Psoas muscle (tissue), 8 donors: ENCODE measurements around the gene TMC6. TPM values are rescaled to one million over a fixed set of nuclear protein-coding genes. Genes with fewer than 3 reads are reported as not detected.

ENCODE experiments used
- ATAC-seq, 4 donors: fragments of 200-7000 bp; cut with Tn5 transposase; one replicate each; pipeline ENCODE4 v1.9.1; 2020; ENCODE audit warnings: moderate library complexity in 3 of 4, mild to moderate bottlenecking in 2 of 4
- DNase-seq, 2 donors: peaks; one replicate each; pipeline ENCODE4 v3.0.0-alpha.2; 2020
- H3K27ac ChIP-seq: fragments of 200-600 bp; one replicate; pipeline ENCODE4 v1.8.0; 2022
- H3K27me3 ChIP-seq, 3 donors: fragments of 200-600 bp in 1 of 3; one replicate each; pipeline versions ENCODE4 v1.6.1 to v1.8.0; 2013 to 2022; ENCODE audit warnings: low read length in 2 of 3, mild to moderate bottlenecking in 2 of 3, moderate library complexity in 1 of 3; ENCODE audit not compliant: insufficient read depth in 3 of 3
- H3K36me3 ChIP-seq, 2 donors: fragments of 200-600 bp in 1 of 2; one replicate each; pipeline versions ENCODE4 v1.6.1 to v1.8.0; 2013 to 2022; ENCODE audit warnings: low read depth in 1 of 2, mild to moderate bottlenecking in 1 of 2, moderate library complexity in 1 of 2; ENCODE audit not compliant: insufficient read depth in 1 of 2
- H3K4me1 ChIP-seq: fragments of 200-600 bp; one replicate; pipeline ENCODE4 v1.8.0; 2022
- H3K4me3 ChIP-seq: fragments of 200-600 bp; one replicate; pipeline ENCODE4 v1.8.0; 2022; ENCODE audit warnings: mild to moderate bottlenecking
- H3K9me3 ChIP-seq: fragments of 200-600 bp; one replicate; pipeline ENCODE4 v1.8.0; 2022
- WGBS, 3 donors: extraction: QIAGEN DNeasy Blood & Tissue Kit; methylation state at CpG; one replicate each; pipeline versions ENCODE4 v1.1.6 to v1.1.7; 2013; 5-methylcytosine and 5-hydroxymethylcytosine counted together
- intact Hi-C, 2 donors: fragments of 100-400 bp; cut with DNase I; formaldehyde crosslinking; loops; one replicate each; pipeline versions ENCODE4 v1.11.0 to v1.14.2; 2022
- long read RNA-seq, 2 donors: library from polyadenylated mRNA; unstranded; transcript quantifications; one replicate each; pipeline ENCODE4 v2.0.0, GENCODE V29; 2021
- polyA plus RNA-seq, 3 donors: library from polyadenylated mRNA; stranded (reverse); fragments of 200-250 nt; gene quantifications; one replicate each; pipeline ENCODE4 v1.2.3, GENCODE V29; 2013
- total RNA-seq, 4 donors: library from RNA; stranded (reverse); fragmentation: NEBNext Ultra II Directional in 2 of 4; extraction: Animal tissue kit (Norgen Biotek cat#: 25700) in 2 of 4; gene quantifications; one replicate each; pipeline versions ENCODE4 v1.2.1 to v1.2.4, GENCODE V29; 2021 to 2023
- TF ChIP-seq, protein P1 (sequence below): fragments of 200-600 bp; IDR thresholded peaks from one replicate; pipeline ENCODE4 v1.8.0; 2022; ENCODE audit warnings: antibody characterized with exemption
- donor health status: healthy with polysubstance abuse.
- donor health status: DM: no; HTN: no; CAD: no; lungs with moderate emphysema.
- donor health status: Bipolar disorder and iron deficiency.
- donor health status: healthy.
- donor health status: DM: yes; HTN: yes; CAD: no.
- donor health status: DM: no; HTN: no; CAD: no.
- donor health status: DM: no; HTN: no; CAD: no.
- donor health status: DM: yes; HTN: yes; CAD: no.

TMC6 gene
- total RNA-seq (10 to 100 TPM in 1 of 4 donors, 1 to 10 TPM in 3; 6.1 to 11.0 (median 7.9) TPM), polyA plus RNA-seq (1 to 10 TPM; 2.7 to 3.9 (median 2.8) TPM)
- long read RNA-seq, donor 1, full-length matches to known transcripts, result 1 of 5 reads
- long read RNA-seq, donor 1, partial matches to known transcripts, result 3 of 5 reads
- long read RNA-seq, donor 1, other reads (novel, unspliced or antisense), result 1 of 5 reads
- long read RNA-seq, donor 2, full-length matches to known transcripts, result 4 of 11 reads
- long read RNA-seq, donor 2, partial matches to known transcripts, result 1 of 11 reads
- long read RNA-seq, donor 2, other reads (novel, unspliced or antisense), result 6 of 11 reads

DNA sequence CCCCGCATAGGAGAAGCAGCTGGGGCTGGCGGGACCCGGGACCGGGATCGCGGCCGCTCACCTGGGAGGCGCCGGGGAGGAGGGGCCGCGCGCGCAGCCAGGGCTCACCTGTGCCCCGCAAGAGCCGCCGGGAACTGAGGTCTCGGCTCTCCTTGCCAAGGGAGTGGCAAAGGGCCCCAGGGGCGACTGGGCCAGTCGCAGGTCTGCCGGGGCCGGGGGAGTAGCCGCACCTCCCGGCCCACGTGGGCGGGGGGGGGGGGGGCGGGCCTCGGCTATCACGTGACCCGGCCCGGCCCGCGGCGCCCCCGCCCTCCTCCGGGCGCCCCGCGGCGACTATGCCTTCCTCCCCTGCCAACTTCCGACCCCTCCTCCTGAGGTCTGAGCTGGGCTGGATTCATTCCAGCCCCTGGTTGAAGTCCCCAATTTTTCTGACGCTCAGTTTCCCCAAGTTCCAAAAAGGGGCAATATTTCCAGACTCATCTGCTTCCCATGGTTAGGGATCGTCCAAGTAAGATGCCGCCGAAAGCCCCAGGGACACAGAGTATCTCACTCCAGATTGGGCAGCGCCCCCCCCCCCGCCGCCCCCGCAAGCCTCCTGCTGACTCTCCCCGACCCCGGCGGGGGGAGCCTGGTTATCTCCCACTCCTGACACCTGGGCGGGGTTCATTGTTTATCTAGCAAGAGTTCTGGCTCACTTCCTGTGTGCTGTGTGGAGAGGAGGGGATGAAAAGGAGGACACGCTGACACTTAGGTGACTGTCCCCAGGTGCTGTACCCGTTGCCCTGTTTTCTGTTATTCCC, at the start of gene TMC6:
Gene TMC6 (minus strand): TSS at position 205 of the 800 bp plus-strand sequence. CDS start 1,923 bp downstream, outside the sequence.
- peak; percentile 19 to 58 (median 28) for ATAC-seq
- Histone ChIP-seq H3K36me3 (no peaks in the 10 kb centered on the region), H3K4me3 (peak within 1 kb of the TSS; percentile 78), H3K9me3 (no peaks in the 10 kb centered on the region), H3K27ac (peak within 1 kb of the TSS; percentile 61), H3K27me3 (peaks cover 0 to 57% (median 16%) of the 10 kb centered on the region in 3 donors), H3K4me1 (peaks cover 9% of the 10 kb centered on the region)
- WGBS, 3 donors, result 8 to 11% (median 9%) methylated on average over 25 to 54 of the region's 54 CpGs
- intact Hi-C loops, result no loop called here
- peak in 1 of 2 donors; percentile 64 for DNase-seq
- TF ChIP-seq, protein P1, sequence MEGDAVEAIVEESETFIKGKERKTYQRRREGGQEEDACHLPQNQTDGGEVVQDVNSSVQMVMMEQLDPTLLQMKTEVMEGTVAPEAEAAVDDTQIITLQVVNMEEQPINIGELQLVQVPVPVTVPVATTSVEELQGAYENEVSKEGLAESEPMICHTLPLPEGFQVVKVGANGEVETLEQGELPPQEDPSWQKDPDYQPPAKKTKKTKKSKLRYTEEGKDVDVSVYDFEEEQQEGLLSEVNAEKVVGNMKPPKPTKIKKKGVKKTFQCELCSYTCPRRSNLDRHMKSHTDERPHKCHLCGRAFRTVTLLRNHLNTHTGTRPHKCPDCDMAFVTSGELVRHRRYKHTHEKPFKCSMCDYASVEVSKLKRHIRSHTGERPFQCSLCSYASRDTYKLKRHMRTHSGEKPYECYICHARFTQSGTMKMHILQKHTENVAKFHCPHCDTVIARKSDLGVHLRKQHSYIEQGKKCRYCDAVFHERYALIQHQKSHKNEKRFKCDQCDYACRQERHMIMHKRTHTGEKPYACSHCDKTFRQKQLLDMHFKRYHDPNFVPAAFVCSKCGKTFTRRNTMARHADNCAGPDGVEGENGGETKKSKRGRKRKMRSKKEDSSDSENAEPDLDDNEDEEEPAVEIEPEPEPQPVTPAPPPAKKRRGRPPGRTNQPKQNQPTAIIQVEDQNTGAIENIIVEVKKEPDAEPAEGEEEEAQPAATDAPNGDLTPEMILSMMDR, result no peak

GRCh38 chr17:78176548-78177025, 48.0 kb upstream of the TMC6 start:
- TF ChIP-seq, protein P1, result peak; percentile 84
- Histone ChIP-seq H3K36me3 (peaks cover 0 to 12% of the 10 kb centered on the region in 2 donors), H3K9me3 (no peaks in the 10 kb centered on the region), H3K4me1 (peaks cover 65% of the 10 kb centered on the region), H3K27me3 (no peaks in the 10 kb centered on the region), H3K27ac (peak overlapping the region; percentile 98), H3K4me3 (no peak overlapping the region)
- peak; percentile 74 to 85 for DNase-seq
- intact Hi-C loops, result loop anchor here in 1 of 2 donors (2.0 kb wide), 1 partner anchor 64 kb away; no protein-coding TSS in a partner anchor
- 26 to 43% (median 30%) methylated on average over 14 of the region's 14 CpGs for WGBS, 3 donors
- peak in 3 of 4 donors; percentile 15 to 38 (median 20) for ATAC-seq

- intact Hi-C loops, result loop anchor here in 1 of 2 donors (2.0 kb wide), 1 partner anchor 63 kb away; no protein-coding TSS in a partner anchor
- 33 to 50% (median 40%) methylated on average over 14 of the region's 14 CpGs for WGBS, 3 donors
- Histone ChIP-seq H3K27ac (peak overlapping the region; percentile 98), H3K4me1 (peaks cover 73% of the 10 kb centered on the region), H3K36me3 (peaks cover 0 to 21% of the 10 kb centered on the region in 2 donors), H3K4me3 (peak overlapping the region; percentile 49), H3K27me3 (no peaks in the 10 kb centered on the region), H3K9me3 (no peaks in the 10 kb centered on the region)
- ATAC-seq, result no peak
- TF ChIP-seq, protein P1, result no peak
- no peak for DNase-seq
Measured at GRCh38 chr17:78175643-78175981, 47.1 kb upstream of the TMC6 start.

DNA sequence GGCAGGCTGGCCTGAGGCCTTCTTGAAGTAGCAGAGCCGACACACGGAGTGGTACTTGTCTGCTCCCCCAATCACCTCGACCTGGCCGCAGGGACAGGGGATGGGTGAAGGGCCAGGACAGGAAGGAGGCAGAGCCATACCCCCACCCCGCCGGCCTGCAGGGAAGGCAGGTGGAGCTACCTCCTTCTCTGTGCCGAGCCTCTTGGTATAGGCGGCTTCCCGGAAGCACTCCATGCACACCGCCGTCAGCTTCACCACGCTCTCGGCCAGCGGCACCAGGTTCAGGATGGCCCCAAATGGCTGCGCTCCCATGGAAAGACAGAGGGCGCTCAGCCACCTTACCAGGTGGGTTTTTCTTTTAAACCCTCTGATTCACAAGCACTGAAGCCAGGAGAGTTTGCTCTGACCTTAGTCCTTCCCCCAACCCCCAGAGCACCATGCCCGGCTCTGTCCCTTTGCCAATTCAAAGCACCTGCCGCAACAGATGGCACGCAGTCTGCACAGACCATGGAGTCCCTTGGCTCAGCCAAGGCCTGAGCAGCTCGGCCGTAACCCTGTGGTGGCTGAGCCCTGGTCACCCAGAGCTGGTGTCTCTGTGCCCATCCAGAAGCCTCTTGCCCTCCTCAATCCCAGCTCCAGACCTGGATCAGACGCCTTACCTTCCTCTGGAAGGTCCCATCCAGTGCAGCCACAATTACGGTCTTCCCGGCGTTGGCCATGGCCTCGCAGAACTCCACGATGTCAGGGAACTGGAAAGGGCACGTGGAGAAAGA, 46.5 kb upstream of the TMC6 start:
- ATAC-seq (peak; percentile 47 to 58 (median 56)), DNase-seq (peak; percentile 56 to 77)
- 27 to 37% (median 31%) methylated on average over 28 of the region's 28 CpGs for WGBS, 3 donors
- TF ChIP-seq, protein P1, result no peak
- Histone ChIP-seq H3K4me1 (peaks cover 69% of the 10 kb centered on the region), H3K9me3 (no peaks in the 10 kb centered on the region), H3K36me3 (peaks cover 0 to 22% of the 10 kb centered on the region in 2 donors), H3K27me3 (no peaks in the 10 kb centered on the region), H3K27ac (peak overlapping the region; percentile 98), H3K4me3 (peak overlapping the region; percentile 49)
- intact Hi-C loops, result loop anchor here in 1 of 2 donors (2.0 kb wide), 1 partner anchor 62 kb away; no protein-coding TSS in a partner anchor
